Measurements from ENCODE around the gene IGSF3. TPM values are rescaled to one million over a fixed set of nuclear protein-coding genes. Genes with fewer than 3 reads are reported as not detected.
A peak's percentile ranks its signal among the peaks of the same experiment; 100 is the strongest.
"Not testable (repeated sequence)": the region's sequence is repeated elsewhere in the genome, so short reads cannot be mapped to it uniquely, and the experiment has no call there.

IGSF3 gene
- polyA plus RNA-seq, 1 donor: 22.1 TPM

DNA sequence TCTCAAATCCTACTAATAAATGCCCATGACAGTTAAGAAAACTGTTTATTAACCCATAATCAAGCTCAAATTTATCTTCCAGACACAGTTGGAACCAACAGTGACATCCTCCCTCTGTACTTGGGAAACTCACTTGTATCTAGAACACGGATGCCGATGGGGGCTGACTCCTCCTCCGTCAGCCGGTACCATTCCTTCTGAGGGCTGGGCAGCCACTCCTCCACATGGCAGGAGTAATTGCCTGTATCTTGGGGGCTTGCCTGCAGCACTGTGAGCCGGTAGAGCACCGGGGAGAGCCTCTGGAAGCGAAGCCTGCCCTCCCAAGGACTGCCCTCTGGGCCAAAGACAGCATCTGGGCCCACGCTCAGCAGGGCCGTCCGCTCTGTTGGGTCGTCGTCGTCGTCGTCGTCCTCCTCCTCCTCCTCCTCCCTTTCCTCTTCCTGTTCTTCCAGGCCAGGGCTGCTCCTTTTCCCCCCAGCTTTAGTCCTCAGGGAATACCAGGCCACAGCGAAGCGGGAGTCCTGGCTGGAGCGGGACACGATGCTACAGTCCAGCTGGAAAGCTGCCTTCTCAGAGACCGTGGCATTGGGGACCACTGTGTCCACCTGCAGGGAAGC, 88.2 kb downstream of the IGSF3 start:
- no peak for DNase-seq (ENCODE audit: low read depth)

DNA sequence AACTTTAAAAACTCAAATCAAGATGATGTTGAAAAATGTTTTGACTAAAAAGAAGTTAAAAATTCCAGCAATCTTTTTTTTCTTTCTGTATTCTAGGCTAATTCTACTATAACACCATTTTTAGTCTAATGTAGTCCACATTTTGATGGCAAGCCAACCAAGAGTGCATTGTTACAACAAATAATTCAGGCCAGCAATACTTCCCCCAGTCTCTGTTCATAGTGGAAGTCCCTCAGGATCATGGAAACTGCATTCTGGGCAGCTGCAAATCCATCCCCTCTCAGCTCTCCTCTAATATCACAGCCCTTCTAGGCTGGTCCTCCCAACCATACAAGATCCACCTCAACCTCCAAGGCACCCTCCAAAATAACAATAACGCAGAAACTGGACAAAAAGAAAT, 89.0 kb downstream of the IGSF3 start:
- DNase-seq (ENCODE audit: low read depth): no peak

DNA sequence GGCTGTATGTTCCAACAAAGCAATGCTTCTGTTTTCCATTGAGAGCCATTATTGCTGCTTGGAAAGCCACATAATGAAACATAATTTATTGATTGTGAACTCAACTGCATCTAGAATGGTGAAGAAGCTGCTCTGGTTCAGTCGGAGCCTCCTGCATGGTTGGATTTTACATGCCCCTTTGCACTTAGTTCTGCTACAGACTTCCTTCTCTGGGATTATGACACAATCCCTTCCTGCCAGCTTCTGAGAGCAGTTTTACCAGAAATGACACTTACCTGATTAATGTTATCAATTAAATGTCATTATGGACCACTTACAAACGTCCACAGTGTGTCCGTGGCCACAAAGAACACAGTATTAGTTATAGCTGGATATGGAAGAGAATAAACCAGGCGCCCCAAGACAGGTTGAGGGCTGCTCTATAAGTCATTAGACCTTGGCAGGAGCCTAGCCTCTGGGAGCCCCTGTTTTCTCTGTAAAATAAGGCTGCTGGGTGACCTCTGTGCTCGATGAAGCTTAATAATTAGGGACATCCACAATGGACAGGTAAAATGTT, 89.7 kb downstream of the IGSF3 start:
- no peak for DNase-seq (ENCODE audit: low read depth)

DNA sequence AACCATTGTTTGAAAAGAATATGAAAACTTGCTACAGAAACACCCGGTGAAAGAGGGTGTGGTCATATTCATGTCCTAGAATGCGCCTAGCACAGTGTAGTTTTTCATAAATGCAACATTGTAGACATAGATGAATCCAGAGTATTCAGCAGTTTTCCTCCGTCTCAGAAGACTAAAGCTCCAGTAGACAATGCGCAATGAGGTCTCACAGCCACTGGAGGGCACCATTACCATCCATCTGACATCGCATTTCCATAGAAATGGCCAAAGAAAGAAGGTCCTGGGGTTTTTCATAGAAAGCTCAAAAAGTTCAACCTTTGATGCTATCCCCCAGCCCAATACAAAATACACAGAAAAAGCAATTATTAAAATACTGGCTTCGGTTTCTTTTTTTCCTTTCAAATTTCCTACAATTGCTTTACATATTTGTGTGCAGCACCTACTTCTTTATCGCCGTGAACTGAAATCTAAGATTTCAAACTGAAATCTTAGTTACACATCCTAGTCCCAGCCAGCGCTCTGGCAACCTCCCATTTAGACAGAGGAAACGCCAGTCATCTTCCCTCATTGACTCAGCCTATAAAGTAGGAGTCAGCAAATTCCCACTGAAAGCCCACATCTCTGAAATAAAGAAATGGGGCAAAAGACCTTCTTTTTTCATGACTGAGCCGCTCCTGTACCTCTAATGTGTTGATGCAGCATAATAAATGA, 92.8 kb downstream of the IGSF3 start:
- peak; percentile 69 for DNase-seq (ENCODE audit: low read depth)

DNA sequence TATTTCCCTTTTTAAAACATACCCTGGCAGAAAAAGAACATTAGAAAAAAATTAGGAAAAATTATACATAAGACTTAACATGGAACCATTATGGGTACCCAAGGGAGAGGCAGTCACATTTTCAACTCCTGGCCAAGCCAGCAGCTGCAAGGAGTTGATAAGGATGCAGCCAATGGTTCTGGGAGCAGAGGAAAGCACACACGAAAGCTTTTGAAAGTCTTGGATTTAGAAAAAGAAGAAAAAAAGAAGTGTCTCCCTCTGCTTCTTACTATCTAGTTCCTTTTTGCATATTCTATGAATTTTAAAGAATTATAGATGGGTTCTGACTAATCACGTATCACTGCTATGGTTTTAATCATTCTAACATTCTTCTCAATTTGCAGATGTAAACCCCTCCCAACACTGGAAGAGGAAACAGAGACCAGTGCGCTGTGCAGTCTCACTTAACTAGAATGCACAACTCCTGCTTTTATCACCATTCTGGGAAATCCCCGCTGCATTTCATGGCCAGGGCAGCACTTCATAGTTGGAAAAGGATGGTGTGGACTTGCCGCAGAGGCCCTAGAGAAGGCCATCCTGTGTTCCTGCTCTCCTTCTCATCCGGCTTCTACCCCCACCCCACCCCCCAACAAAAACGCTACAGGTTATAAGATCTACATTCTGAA, 94.0 kb downstream of the IGSF3 start:
- no peak for DNase-seq (ENCODE audit: low read depth)

DNA sequence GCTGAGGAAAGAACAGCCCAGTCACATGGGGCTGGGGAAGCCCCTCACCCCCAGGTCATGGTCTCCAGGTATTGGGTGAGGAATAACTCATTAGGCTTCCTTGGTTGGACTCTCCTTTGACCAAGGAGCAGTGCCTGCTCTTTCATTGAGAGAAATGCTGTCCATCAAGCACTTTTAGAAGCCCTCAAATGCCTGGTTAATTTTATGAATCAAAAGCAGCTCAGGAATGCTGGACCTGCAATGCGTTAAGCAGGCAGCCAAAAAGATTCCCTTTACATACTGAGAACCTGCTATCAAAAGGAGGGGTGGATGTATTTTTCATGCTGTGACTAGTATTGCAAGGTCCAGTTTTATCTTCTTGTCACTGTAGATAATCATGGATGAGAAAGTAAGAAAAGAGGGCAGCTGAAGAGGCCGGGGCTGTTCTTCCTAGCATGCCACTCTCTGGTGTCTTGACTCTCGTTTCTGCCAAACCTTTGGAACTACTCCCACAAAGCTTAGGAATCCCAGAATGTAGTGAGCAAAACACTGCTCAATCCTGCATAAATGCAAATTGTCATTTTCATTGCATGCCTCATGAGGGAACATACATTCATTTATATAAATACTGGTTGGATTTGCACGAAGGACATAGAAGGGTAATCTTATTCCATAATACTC, 94.6 kb downstream of the IGSF3 start:
- DNase-seq (ENCODE audit: low read depth): no peak

DNA sequence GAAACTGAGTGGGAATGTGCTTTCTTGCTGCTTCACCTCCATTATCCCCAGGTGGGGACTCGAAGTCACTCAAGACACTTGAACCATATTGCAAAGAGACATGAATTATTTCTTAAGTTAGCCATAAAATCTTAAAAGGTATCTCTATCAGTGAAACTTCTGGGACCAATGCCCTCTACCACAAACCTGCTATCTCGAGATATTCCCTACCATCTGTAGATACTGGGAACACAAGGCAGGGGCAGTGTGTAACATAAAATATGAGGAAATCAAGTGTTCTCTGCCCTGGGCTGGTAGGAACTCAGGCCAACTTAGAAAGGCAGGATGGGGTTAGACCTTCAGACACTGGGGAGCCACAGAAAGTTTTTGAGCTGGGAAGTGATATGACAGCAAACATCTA, 95.4 kb downstream of the IGSF3 start:
- DNase-seq (ENCODE audit: low read depth): no peak

DNA sequence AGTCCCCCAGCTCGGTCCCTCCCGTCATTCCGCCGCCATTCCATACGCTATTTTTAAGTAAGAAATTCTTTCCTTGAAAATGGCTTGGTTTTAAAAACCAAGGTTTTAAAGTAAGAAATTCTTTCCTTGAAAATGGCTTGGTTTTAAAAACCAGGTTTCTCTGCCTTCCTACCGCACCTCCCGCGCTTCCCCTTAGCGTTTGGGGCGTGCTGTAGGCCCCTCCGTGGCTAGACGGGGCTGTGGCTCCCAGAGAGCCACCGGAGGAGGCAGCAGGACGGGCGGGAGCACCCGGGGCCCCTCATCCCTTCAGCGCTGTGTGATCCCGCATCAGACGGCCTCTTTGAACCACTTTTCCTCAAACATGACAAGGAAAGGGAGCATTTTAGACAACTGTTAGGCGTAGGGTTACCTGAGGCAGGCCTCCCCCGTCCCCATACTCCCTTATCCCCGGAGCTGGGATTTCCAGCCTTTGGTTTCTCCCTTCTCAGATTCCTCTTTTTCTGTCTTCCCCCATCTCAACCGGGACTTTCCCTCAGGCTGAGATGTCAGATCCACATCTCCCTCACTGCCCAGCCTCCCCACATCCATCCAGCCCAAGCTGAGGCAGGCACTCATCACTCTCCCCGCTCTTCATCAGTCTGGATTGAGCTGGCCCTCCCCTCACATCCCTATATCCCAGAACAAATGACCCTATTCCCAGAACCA, 96.2 kb downstream of the IGSF3 start:
- no peak for DNase-seq (ENCODE audit: low read depth)

DNA sequence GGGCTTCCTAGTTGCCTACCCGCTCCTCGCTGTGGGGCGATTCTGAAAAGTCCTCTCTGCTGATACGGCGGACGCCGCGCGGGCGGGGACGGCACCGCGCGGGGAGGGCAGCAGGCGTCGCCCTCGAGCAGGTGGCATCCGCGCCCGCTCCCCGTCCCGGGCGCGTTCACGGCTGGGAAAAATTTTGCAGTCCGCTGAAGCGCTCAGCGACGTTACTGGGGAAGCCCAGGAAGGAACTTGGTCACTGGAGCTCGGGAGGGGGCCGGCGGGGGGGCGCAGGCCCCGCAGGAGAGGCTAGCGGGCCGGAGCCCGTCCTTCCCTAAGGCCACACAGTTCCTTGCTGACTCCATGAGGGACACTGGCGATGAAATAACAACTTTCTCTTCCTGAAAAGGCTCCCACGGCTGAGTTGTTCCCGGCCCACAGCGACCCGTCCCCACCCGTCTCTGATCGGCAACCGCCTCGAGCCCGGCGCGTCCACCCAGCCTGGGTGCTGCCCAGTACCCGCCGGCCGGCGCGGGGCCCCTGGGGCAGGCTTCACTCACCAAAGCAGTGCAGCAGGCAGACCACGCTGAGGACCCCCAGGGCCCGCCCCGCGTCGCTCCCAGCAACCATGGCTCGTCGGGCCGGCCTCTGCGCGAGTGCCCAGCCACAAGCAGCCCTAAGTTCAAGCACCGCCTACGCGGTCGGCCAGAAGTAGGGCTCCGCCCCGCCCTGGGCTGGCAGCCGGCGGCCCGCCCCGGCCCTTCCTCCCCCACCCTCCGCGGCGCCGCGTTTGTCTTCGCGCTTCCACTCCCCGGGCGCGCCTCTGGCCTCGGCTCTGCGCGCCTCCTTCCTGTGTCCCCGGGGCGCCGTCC, 96.9 kb downstream of the IGSF3 start, which contains the start of gene CD58:
Gene CD58, minus strand, starts transcription at position 669 of the 857 bp plus-strand sequence. Its CDS starts 54 bp downstream, at position 615.
- no peak for DNase-seq (ENCODE audit: low read depth)

DNA sequence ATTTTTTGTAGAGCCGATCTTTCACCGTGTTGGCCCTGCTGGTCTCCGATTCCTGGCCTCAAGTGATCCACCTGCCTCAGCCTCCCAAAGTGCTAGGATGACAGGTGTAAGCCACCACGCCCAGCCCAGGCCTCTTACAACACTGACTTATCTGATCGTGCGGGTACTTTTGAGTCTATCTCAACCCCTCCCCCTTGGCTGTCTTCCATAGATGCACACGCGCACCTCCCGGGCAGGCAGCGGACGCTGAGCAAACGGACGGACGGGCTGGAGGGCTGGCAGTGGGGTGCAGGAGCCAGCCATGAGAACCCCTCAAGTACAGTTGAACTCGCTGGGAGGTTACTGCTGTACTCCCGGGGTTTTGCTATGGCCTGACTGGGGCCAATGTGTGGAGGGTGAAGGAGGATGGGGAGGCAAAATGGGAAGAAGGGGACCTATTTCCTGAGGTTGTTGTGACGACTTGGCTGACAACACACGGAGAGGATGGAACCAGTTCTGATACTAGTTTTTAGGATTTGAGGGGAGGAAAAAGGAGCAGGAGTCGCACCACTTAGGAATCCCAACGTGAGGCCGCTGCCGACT, 97.7 kb downstream of the IGSF3 start:
- DNase-seq (ENCODE audit: low read depth): no peak

DNA sequence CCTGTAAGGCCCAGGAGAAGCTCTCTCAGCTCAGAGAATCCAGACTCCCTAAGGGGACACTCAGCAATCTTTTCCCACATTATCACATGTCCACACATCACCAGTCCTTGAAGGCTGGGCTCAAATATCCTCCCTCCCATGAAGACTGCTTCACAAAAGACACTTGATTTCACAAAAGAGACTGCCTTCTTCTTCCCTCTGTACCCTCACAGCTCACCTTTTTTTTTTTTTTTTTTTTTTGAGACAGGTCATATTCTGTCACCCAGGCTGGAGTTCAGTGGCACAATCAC, 98.2 kb downstream of the IGSF3 start:
- DNase-seq (ENCODE audit: low read depth): no peak

DNA sequence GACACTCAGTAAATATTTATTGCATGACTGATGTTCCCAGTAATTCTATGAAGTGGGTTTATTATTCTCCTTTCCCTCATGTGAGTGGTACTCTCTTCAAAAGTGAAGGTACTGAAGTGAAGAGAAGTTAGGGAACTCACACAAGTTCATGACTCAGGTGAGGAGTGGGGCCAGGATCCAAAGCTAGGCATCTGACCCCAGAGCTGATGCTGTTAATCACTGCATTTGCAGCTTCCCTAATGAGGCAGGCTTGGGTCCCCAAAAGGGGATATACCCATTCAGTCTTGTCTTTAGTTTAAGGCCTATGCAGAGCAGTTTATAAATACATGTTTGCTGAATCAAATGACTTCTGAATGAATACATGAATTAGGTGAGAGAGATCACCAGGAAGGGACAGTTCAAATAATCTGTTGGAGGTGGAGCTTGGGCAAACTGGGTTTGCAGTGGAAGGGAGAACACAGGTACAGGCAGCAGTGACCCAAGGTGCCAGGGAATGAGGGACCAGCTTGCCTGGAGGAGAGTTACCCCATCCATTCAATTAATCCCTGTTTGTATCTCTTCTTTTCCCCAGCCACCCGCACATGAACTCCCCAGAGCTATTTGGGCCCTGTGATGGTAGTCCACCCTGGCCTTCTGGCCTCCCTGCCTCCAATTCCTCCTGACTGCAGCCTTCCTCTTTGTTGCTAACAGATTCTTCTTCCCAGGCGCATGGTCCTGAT, 98.7 kb downstream of the IGSF3 start:
- no peak for DNase-seq (ENCODE audit: low read depth)

DNA sequence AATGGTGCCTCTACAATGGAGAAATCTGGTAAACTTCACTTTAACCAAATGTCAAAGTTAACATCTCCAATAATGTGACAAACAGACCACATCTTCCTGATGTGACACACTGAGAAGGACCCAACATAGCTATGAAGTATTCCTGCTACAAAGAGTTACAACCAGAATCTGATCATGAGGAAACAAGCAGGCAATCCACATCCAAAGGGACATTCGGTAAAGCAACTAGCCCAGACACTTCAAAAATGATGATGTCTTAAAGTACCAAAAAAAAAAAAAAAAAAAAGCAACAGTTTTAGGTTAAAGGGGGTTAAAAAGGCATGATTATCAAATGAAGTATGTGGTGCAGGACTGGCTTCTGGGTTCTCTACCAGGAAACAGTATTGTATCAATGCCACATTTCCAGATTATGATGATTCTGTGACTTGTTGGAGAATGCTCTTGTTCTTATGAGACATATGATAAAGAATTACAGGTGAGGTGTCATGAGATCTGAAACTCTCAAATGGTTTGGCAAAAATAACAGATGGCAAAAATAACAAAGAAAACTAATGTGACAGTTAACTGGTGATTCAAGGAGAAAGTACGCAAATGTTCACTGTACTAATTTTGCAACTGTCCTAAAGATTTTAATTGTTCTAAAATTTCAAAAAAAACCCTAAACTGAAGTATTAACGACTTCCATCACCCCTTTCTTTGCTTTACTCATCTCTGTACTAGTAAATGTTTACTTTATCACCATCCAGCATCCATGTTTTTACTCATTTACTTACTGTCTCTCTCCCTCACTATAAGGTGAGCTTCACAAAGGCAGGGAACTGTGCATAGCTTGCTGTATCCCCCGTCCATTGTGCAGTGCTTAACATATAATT, 99.5 kb downstream of the IGSF3 start:
- no peak for DNase-seq (ENCODE audit: low read depth)

DNA sequence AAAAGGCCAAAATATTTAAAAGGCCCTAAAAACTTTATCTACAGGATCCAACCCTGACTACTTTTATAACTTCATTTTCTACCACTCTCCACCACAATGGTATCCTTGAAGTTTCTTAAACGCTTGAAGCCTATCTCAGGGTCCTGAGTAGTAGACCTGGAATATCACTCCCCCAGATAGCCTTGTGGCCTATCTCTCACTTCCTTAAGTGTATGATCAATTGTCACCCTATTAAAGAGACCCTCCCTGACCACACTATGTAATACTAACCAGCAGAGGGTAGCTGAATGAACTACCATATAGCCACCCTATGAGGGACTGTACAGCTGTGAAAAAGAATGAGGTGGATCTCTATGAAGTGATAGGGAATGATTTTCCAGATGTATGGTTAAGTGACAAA, 102.3 kb downstream of the IGSF3 start:
- no peak for DNase-seq (ENCODE audit: low read depth)

DNA sequence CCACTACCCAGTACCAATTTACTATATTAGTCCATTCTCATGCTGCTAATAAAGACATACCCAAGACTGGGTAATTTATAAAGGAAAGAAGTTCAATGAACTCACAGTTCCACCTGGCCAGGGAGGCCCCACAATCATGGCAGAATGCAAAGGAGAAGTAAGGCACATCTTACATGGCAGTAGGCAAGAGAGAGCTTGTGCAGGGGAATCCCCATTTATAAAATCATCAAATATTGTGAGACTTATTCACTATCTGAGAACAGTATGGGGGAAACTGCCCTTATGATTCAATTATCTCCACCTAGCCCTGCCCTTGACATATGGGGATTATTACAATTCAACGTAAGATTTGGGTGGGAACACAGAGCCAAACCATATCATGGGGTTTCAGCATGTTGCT, 103.1 kb downstream of the IGSF3 start:
- DNase-seq (ENCODE audit: low read depth): no peak

DNA sequence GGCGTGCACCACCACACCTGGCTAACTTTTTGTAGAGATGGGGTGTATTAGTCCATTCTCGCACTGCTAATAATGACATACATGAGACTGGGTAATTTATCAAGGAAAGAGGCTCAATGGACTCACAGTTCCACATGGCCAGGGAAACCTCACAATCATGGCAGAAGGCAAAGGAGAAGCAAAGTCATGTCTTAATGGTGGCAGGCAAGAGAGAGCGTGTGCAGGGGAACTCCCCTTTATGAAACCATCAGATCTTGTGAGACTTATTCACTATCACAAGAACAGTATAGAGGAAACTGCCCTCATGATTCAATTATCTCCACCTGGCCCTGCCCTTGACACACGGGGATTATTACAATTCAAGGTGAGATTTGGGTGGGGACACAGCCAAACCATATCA, 105.1 kb downstream of the IGSF3 start:
- not testable (repeated sequence) for DNase-seq (ENCODE audit: low read depth)

DNA sequence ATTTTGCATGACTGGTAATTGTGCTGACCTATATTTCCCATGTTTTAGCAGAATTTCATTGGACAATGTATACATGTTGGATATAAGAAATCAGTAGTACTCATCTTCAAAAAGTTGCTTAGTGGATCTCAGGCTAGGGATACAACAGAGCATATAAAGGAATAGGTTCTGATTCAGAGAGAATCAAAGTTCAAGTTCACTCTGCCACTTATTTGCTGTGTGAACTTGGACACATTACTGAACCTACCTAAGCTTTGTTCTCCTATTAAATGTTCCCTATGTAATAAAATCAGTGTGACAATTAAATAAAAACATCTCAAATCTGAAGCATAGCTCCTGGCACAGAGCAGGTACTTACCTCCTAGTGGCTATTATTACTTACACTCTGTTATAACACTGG, 106.0 kb downstream of the IGSF3 start:
- DNase-seq (ENCODE audit: low read depth): no peak

DNA sequence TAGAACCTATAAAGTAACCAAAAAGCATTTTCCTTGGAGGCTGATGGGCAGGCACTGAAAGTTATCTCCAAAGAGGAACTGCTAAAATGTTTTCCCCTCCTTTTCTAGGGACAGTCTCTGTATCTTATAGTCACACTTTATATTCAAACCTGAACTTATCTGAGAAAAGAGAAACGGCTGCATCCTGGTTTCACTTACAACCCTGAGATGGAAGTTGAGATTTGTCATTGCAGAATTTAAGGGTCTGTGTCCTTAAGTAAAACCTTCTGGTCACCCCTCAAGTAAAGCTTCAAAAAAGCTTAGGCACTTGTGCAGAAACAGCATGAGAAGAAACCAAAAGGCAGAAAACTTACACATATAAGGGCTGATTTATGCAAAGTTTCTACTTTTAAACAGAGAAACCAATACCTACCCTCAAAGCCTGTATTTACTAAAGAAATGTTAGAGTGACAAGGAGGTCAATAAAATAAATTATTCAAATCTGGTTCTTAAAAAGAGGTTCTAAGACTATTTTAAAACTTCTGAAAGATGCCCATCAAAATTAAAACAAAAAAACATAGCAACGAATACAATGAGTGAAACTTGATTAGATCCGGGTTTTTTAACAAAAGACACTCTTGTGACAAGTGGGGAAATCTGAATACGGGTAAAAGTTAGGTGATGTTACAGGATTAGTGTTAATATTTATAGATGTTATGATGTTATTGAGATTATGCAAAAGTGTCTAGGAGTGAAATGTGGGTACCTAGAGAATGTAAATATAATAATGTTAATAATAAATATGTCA, 106.6 kb downstream of the IGSF3 start:
- no peak for DNase-seq (ENCODE audit: low read depth)
